Measurements from ENCODE around the gene MAP3K13.
"Not testable (repeated sequence)": the region's sequence is repeated elsewhere in the genome, so short reads cannot be mapped to it uniquely, and the experiment has no call there.

MAP3K13 gene

GRCh38 chr3:185341616-185342458 is 21.1 kb upstream of the MAP3K13 start:
- no peak for DNase-seq (ENCODE audit: low spot score)

DNA sequence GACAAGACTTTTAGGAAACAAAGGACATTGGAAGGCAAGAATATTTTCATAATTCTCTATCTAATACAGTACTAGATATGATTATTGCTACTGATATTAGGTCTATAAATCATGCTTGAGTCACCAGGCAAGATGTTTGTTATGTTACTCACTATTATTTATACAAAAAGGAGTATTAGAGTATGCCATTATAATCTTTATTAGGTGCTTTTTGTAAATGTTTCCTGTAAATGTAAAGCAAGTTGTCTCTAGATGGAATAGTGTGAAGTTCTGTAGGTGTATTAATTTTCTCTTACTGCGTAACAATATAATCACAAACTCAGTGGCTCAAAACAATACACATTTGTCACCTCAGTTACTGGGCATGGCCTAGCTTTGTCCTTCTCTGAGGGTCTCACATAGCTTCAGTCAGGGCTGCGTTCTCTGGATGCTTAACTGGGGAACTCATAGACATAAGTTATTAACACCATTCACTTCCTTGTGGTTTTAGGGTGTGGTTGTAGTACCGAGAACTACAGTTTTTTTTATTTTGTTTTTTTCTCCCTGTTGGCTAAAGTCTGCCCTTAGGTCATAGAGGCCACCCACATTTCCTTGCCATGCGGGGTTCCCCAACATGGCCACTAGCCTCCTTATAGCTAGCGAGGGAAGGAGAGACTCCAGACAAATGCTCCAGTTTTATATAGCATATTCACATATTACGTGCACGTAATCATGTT is 20.3 kb upstream of the MAP3K13 start:
- no peak for DNase-seq (ENCODE audit: low spot score)

DNA sequence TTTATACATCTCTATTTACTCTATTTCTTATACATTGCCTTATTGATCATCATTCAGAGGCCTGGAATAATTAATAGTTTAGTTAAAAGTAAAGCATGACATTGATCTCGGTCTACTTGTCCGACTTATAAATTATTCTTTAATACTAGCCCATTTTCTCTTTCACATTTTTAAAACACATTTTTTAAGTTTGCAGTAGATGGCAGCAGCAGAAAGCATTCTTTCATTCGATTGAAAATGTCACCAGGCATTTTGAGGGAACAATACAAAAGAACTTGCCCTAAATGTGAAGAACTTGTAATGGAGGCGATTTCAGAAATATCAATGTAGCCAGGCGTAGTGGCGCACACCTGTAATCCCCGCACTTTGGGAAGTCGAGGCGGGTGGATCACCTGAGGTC is 15.5 kb upstream of the MAP3K13 start:
- DNase-seq (ENCODE audit: low spot score): no peak

GRCh38 chr3:185350841-185351240 is 12.1 kb upstream of the MAP3K13 start:
- DNase-seq (ENCODE audit: low spot score): no peak

DNA sequence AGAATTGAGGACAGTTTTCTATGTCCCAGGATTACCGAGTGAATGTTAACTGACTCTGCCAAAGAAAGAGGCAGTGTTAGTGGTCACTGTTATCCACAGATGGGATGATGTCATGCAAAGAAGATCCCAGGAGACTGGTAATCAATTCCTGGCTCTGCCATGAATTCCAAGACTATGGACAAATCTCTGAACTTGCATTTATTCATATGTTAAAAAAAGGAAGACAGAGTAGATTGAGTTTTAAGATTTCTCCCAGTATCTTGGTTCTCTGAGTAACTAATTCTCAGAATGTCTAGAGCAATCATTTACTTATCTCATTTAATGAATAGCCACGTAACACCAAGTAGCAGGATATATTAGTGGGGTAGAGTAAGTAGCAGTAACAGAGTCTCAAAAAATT is 11.5 kb upstream of the MAP3K13 start:
- no peak for DNase-seq (ENCODE audit: low spot score)

DNA sequence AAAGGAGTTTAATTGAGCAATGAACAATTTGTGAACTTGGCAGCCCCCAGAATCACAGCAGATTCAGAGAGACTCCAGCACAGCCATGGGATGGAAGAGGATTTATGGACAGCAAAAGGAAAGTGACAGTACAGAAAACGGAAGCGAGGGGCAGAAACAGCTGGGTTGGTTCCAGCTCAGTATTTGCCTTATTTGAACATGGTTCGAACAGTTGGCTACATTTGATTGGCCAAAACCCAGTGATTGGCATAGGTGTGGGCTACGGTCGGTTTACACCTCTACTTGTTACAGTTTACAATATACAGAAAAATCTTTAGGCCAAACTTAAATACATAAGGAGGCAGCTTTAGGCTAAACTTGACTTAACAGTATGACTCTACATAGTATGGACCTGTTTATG is 9.7 kb upstream of the MAP3K13 start:
- DNase-seq (ENCODE audit: low spot score): no peak

- peak; percentile 82 for DNase-seq (ENCODE audit: low spot score)
Measured at GRCh38 chr3:185353823-185354614, 8.9 kb upstream of the MAP3K13 start.

DNA sequence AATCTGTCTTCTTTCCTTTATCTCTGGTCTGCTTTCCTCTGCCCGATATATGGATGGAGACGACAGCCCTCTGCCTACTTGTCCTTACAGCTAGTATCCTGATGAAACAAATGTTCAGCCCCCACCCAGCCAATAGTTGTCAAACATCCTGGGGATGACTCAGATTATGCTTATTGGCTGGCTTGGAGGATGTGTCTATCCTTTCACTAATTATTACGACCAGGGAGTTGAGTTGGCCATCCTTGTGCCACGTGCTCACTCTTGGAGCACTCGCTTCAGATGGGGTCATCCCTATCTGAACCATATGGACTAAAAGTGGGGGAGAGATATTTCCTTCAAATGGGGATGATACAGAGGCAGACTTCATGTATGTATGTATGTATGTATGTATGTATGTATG is 6.4 kb upstream of the MAP3K13 start:
- DNase-seq (ENCODE audit: low spot score): no peak

DNA sequence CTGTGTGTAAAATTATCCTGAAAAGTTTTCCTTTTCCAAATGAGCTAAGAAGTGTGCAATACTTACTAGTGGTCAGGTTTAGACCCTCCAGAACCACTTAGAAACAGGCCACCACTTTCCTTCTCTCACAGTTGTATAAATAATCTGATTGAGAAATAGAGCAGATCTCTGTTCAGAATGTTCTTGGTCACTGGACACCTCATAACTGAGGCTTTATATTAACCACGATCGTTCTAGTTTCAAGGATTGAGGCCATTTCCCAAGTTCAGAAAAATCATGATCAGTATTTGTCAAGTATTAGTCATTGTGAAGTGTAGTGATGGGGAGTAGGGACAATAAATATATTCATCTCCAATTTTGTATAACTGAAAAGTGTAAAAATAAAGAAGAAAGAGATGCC is 1.0 kb upstream of the MAP3K13 start:
- DNase-seq (ENCODE audit: low spot score): no peak

DNA sequence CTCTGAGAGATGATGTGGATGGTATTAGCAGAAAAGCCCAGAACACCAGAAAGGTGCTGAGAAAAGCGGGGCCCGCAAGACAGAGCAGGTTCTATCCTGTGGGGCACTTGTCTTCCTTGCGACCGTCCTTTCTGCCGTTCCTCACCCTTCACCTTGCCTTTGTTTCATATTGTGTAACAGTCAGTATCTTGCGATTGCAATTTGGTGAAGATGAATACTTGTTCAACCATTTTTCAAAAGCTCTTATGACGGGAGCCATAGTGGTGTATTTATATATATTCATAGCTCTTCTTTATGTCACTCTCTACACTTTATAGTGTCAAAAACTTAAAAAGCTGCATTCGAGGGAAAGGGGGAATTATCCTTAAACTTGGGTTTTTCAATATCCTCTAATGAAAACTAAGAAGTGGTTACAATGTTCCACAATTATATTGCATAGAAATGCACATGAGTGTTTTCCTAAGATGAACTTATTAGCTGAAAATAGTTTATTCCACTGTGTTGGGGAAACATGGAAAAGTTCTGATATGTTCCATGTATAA is 797 bp downstream of the MAP3K13 start:
- DNase-seq (ENCODE audit: low spot score): no peak

GRCh38 chr3:185365291-185366073 is 2.5 kb downstream of the MAP3K13 start:
- DNase-seq (ENCODE audit: low spot score): no peak

DNA sequence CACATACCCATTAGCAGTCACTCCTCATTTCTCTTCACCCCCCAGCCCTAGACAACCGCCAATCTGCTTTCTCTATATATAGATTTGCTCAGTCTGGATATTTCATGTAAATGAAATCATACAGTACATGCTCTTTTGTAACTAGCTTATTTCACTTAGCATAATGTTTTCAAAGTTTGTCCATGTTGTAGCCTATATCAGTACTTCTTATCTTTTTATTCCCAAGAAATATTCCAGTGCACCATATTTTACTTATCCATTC is 3.1 kb downstream of the MAP3K13 start:
- DNase-seq (ENCODE audit: low spot score): no peak

DNA sequence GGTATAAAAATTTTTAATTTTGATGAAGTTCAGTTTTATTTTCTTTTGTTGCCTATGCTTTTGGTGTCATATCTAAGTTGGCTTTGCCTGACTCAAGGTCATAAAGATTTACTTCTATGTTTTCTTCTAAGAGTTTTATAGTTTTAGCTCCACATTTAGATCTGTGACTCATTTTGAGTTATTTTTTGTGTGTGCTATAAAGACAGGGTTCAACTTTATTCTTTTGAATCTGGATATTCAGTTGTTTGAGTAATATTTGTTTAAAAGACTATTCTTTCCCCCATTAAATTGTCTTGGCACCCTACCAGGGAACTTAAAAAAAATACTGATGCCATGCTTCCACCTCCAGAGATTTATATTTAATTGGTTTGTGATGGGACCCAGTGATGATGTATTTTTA is 4.0 kb downstream of the MAP3K13 start:
- DNase-seq (ENCODE audit: low spot score): no peak

- DNase-seq (ENCODE audit: low spot score): not testable (repeated sequence)
Measured at GRCh38 chr3:185370349-185370748, 7.4 kb downstream of the MAP3K13 start.

- no peak for DNase-seq (ENCODE audit: low spot score)
Measured at GRCh38 chr3:185371306-185372074, 8.6 kb downstream of the MAP3K13 start.

- no peak for DNase-seq (ENCODE audit: low spot score)
Measured at GRCh38 chr3:185381320-185382058, 18.6 kb downstream of the MAP3K13 start.

GRCh38 chr3:185382154-185382553 is 19.2 kb downstream of the MAP3K13 start:
- DNase-seq (ENCODE audit: low spot score): no peak

- not testable (repeated sequence) for DNase-seq (ENCODE audit: low spot score)
Measured at GRCh38 chr3:185386515-185386914, 23.6 kb downstream of the MAP3K13 start.

- DNase-seq (ENCODE audit: low spot score): no peak
Measured at GRCh38 chr3:185387646-185388045, 24.7 kb downstream of the MAP3K13 start.

GRCh38 chr3:185393055-185393454 is 30.1 kb downstream of the MAP3K13 start:
- DNase-seq (ENCODE audit: low spot score): no peak

Measured in germinal center (tissue), 1 donor.